Activated B cell treated with CpG ODN at 0.5 μM for 24 hours (primary cell): ENCODE results near the gene WASL. TPM values are rescaled to one million over a fixed set of nuclear protein-coding genes. Genes with fewer than 3 reads are reported as not detected.
"Not testable (repeated sequence)": the region's sequence is repeated elsewhere in the genome, so short reads cannot be mapped to it uniquely, and the experiment has no call there.

ENCODE experiments used
- ATAC-seq: fragments of 200-7000 bp; cut with Tn5 transposase; one replicate; pipeline ENCODE4 v1.10.0; 2021; ENCODE audit warnings: low read depth, mild to moderate bottlenecking, moderate library complexity
- CTCF ChIA-PET: fragments of 350-600 bp; sonication (Branson Sonifier 250); formaldehyde crosslinking; loops from one replicate; lab custom pipeline; 2021; ENCODE audit warnings: antibody characterized with exemption; lab: Charles Lee
- POLR2A ChIA-PET: fragments of 350-600 bp; sonication (Branson Sonifier 250); formaldehyde crosslinking; loops from one replicate; lab custom pipeline; 2021; ENCODE audit warnings: antibody characterized with exemption; lab: Charles Lee
- DNase-seq: peaks from one replicate; pipeline ENCODE4 v3.0.0; 2022
- H3K27ac Mint-ChIP-seq: one replicate; pipeline ENCODE4 v1.8.0; 2020; ENCODE audit warnings: mixed read lengths
- H3K27me3 Mint-ChIP-seq: one replicate; pipeline ENCODE4 v1.8.0; 2021; ENCODE audit warnings: mixed read lengths
- H3K36me3 Mint-ChIP-seq: one replicate; pipeline ENCODE4 v1.8.0; 2021; ENCODE audit warnings: low read depth, mixed read lengths
- H3K4me1 Mint-ChIP-seq: one replicate; pipeline ENCODE4 v1.8.0; 2021; ENCODE audit warnings: mixed read lengths
- H3K4me3 Mint-ChIP-seq: one replicate; pipeline ENCODE4 v1.8.0; 2020; ENCODE audit warnings: mild to moderate bottlenecking, mixed read lengths
- H3K9me3 Mint-ChIP-seq: one replicate; pipeline ENCODE4 v1.8.0; 2020; ENCODE audit warnings: mixed read lengths
- intact Hi-C: fragments of 100-400 bp; cut with micrococcal nuclease; formaldehyde crosslinking; loops from one replicate; pipeline ENCODE4 v1.15.1; 2024
- total RNA-seq: library from RNA; stranded (reverse); gene quantifications from 2 replicates; pipeline ENCODE4 v1.2.3, GENCODE V29; 2022
- TF ChIP-seq, protein P1 (sequence below): fragments of 200-600 bp; IDR thresholded peaks from one replicate; pipeline ENCODE4 v1.8.0; 2022; ENCODE audit warnings: antibody characterized with exemption, mild to moderate bottlenecking

WASL gene
- total RNA-seq, 1 donor from 2014 or later, result 6.9 TPM

- intact Hi-C loops, result no loop called here
- Mint-ChIP-seq H3K36me3 (no peaks in the 10 kb centered on the region), H3K27me3 (no peaks in the 10 kb centered on the region), H3K4me3 (no peak overlapping the region), H3K27ac (no peak overlapping the region), H3K9me3 (no peaks in the 10 kb centered on the region), H3K4me1 (no peaks in the 10 kb centered on the region)
- no peak for DNase-seq
- TF ChIP-seq, protein P1, sequence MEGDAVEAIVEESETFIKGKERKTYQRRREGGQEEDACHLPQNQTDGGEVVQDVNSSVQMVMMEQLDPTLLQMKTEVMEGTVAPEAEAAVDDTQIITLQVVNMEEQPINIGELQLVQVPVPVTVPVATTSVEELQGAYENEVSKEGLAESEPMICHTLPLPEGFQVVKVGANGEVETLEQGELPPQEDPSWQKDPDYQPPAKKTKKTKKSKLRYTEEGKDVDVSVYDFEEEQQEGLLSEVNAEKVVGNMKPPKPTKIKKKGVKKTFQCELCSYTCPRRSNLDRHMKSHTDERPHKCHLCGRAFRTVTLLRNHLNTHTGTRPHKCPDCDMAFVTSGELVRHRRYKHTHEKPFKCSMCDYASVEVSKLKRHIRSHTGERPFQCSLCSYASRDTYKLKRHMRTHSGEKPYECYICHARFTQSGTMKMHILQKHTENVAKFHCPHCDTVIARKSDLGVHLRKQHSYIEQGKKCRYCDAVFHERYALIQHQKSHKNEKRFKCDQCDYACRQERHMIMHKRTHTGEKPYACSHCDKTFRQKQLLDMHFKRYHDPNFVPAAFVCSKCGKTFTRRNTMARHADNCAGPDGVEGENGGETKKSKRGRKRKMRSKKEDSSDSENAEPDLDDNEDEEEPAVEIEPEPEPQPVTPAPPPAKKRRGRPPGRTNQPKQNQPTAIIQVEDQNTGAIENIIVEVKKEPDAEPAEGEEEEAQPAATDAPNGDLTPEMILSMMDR, result no peak
- ChIA-PET CTCF (no interaction called here), POLR2A (no interaction called here)
- ATAC-seq, result no peak
These were observed 38.6 kb upstream of the WASL start for GRCh38 chr7:123787220-123788007.

DNA sequence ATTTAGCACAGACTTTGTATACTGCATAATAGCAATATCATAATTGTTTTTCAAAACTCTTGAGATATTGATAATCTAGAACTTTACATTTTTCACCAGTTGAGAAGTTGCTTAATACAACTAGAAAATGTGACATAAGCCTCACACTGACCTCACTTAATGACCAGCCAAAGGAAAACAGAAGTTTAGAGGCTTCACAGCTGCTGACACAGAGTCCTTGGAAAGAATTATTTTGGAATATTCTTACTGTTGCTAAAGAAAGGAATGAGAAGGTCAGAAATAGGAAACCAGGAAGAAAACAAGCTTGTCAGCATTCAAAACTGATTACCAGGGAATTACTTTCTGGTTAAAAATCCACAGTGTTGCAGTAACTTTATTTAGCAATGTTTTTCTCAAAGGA lies 35.5 kb upstream of the WASL start:
- DNase-seq, result no peak
- ChIA-PET CTCF (no interaction called here), POLR2A (no interaction called here)
- no peaks in the 10 kb centered on the region for H3K9me3 Mint-ChIP-seq
- intact Hi-C loops, result no loop called here
- H3K36me3 Mint-ChIP-seq, result no peaks in the 10 kb centered on the region
- peaks cover 7% of the 10 kb centered on the region for H3K27me3 Mint-ChIP-seq
- H3K27ac Mint-ChIP-seq, result no peak overlapping the region
- no peak overlapping the region for H3K4me3 Mint-ChIP-seq
- ATAC-seq, result no peak
- H3K4me1 Mint-ChIP-seq, result no peaks in the 10 kb centered on the region
- TF ChIP-seq, protein P1, result no peak

- CTCF ChIA-PET, result no interaction called here
- no peak overlapping the region for H3K4me3 Mint-ChIP-seq
- no peak for DNase-seq
These were observed 35.0 kb upstream of the WASL start for GRCh38 chr7:123783820-123784219.

DNA sequence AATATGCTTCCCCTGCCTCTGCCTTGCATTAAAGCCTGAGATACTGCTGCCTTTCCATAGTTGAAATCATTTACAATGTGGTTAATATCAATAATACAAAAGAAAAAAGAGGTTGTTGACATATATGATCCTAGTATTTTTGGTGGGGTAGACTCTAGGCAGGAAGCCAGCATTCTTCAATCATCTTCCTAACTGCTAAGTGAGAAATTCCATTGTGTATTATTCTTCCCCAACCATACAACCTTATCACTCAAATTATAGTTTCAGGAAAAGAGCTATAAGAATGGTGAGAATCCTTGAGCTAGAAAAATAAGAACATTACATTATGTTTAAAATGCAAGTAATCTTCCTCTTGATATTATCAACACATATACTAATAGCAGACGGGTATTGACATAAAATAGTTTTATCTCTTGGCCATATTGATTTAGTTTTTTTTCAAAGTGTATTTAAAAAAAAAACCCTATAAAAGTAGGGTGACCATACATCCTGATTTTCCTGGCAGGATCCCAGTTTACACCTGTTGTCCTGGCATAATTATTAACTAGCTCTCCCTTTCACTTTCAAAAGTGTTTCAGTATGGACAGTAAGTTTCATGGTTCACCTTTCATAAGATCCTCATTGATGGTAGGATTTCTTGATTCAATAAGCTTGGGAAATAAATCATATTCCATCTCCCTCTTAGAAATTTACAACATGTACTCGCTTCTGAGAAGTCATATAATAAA lies 33.4 kb upstream of the WASL start:
- no peak overlapping the region for H3K4me3 Mint-ChIP-seq
- no peaks in the 10 kb centered on the region for H3K36me3 Mint-ChIP-seq
- no peak for DNase-seq
- no peaks in the 10 kb centered on the region for H3K9me3 Mint-ChIP-seq
- TF ChIP-seq, protein P1, result no peak
- peaks cover 8% of the 10 kb centered on the region for H3K27me3 Mint-ChIP-seq
- H3K27ac Mint-ChIP-seq, result no peak overlapping the region
- CTCF ChIA-PET, result interaction anchor here (0.6 kb wide), 1 partner anchor 156 kb away, joined by 3 read pairs; no protein-coding TSS in a partner anchor
- ATAC-seq, result no peak
- H3K4me1 Mint-ChIP-seq, result no peaks in the 10 kb centered on the region
- POLR2A ChIA-PET, result no interaction called here
- intact Hi-C loops, result no loop called here

More at GRCh38 chr7:123783820-123784219, 35.0 kb upstream of the WASL start:
- Mint-ChIP-seq H3K36me3 (no peaks in the 10 kb centered on the region), H3K4me1 (no peaks in the 10 kb centered on the region), H3K27ac (no peak overlapping the region), H3K9me3 (no peaks in the 10 kb centered on the region), H3K27me3 (peaks cover 7% of the 10 kb centered on the region)
- intact Hi-C loops, result no loop called here
- TF ChIP-seq, protein P1, result no peak
- ATAC-seq, result no peak
- POLR2A ChIA-PET, result no interaction called here

DNA sequence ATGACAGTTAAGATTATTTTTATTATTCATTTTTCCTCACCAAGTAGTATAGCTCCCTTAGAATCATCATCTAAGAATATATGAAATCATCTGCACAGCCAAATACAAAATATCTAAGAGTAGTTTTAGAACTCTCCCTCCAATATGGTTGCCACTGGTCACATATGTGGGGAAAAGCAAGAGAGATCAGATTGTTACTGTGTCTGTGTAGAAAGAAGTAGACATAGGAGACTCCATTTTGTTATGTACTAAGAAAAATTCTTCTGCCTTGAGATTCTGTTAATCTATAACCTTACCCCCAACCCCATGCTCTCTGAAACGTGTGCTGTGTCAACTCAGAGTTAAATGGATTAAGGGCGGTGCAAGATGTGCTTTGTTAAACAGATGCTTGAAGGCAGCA lies 31.7 kb upstream of the WASL start:
- H3K27ac Mint-ChIP-seq, H3K36me3 Mint-ChIP-seq, CTCF ChIA-PET, H3K4me1 Mint-ChIP-seq, DNase-seq, intact Hi-C loops, H3K4me3 Mint-ChIP-seq, ATAC-seq, POLR2A ChIA-PET, H3K9me3 Mint-ChIP-seq: not testable (repeated sequence)
- peaks cover 12% of the 10 kb centered on the region for H3K27me3 Mint-ChIP-seq
